Fibroblast of pulmonary artery (primary cell): ENCODE measurements around the gene NUDT5.
"Not testable (repeated sequence)": the region's sequence is repeated elsewhere in the genome, so short reads cannot be mapped to it uniquely, and the experiment has no call there.

Source experiments
- DNase-seq: peaks from one replicate; pipeline ENCODE4 v3.0.0-alpha.2; 2010; ENCODE audit warnings: low read depth
- H3K4me3 ChIP-seq: replicated peaks from 2 replicates; pipeline ENCODE4 v1.5.1; 2011; ENCODE audit warnings: low read depth, mild to moderate bottlenecking, control low read depth, low read length, moderate library complexity
- CTCF ChIP-seq: IDR thresholded peaks from 2 replicates; pipeline ENCODE4 v1.5.1; 2011; ENCODE audit warnings: mild to moderate bottlenecking, control low read depth, low read length, inconsistent platforms; ENCODE audit errors: missing control alignments

Gene NUDT5

GRCh38 chr10:12180221-12180974 is 15.3 kb downstream of the NUDT5 start:
- no peak overlapping the region for H3K4me3 ChIP-seq
- DNase-seq = no peak
- no peak for TF ChIP-seq CTCF

DNA sequence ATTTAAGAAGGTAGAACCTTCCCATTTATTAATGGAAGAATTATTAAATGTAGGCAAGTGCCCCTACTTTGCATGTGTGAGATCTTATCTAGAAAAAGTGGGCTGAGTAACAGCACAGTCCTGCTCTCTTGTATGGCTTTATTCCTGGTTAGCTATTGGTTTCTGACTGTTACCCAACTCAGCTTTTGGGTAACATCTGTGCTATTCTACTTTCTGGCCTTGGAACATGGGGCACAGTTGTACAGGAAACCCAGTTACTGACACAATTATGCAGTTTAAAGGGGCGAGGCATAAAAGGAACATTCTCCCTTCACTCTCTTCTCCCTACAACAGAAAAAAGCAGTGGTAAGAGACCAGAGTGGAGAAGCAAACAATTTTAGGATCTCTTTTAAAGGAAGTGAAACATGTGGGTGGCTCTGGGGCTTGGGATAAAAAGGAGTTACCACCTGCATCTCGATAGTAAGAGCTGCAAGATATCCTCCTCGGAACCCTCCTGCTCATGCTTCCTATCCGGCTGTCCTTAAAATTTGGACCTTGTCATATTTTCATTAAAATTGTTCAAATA is 16.0 kb downstream of the NUDT5 start:
- no peak overlapping the region for H3K4me3 ChIP-seq
- no peak for TF ChIP-seq CTCF
- no peak for DNase-seq

DNA sequence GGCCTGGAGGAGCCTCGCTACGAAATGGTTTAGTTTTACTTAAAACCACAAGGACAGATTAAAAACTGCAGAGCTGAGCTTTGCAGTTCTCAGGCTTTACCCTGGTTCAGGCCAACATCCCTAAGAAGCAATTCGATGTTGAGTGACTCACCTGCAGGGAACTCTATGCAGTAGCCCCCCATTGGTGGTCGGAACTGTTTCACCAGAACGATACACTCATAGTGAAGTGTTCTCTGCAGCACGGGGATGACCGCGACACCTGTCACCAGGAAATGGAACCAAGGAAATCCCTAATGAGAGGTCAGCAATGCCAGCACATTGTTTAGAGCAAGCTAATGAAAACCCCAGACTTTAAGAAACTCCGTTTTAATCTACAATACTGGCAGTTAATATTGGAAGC is 18.0 kb downstream of the NUDT5 start:
- no peak for TF ChIP-seq CTCF
- no peak for DNase-seq
- H3K4me3 ChIP-seq = no peak overlapping the region

DNA sequence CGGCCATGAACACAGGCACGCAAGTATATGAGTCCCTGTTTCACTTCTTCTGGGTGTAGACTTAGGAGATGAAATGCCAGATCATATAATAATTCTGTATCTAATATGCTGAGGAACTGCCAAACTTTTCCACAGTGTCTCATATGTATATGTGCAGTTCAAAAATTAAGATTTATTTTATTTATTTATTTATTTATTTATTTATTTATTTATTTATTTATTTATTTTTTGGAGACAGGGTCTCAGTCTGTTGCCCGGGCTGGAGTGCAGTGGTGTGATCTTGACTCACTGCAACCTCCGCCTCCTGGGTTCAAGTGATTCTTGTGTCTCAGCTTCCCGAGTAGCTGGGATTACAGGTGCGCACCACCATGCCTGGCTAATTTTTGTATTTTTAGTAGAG is 24.2 kb downstream of the NUDT5 start:
- not testable (repeated sequence) for H3K4me3 ChIP-seq, DNase-seq

DNA sequence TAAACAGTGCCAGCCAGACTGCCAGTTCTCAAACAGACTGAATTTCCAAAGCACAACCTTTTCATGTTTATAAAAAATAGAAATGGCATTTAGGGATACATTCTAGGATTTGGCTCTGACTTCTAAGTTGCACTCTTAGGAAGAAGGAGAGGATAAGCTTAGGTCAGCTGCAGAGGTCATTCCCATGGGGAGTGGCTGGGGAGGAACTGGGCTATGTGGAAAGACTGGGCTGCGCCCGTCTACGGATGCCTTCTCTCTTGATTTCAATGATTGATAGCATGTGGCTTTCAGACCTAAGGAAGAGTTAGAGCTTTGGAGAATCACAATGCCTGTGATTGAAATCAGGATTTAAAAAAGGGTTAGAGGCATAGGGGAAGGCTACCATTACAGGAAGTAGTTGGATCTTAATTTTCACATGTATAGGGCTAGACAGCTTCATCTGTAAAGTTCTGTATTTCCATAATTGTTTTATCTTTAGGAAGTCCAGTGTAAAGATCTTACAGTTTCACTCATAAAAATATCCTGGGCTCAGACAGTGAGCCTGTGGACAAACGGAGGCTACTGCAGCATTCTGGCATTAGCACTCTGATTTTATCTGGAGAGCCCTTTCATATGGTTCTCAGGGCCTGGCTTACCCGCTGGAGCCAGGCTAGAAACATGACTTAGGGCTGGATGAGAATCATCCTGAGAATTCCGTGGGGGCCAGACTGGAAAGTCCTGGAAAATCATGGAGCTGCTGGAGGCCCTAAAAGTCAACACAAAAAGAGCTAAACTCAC is 29.5 kb downstream of the NUDT5 start:
- no peak overlapping the region for H3K4me3 ChIP-seq
- no peak for DNase-seq
- no peak for TF ChIP-seq CTCF

- DNase-seq = no peak
- no peak overlapping the region for H3K4me3 ChIP-seq
- no peak for TF ChIP-seq CTCF
Measured at GRCh38 chr10:12165036-12165435, 30.7 kb downstream of the NUDT5 start.

- no peak for TF ChIP-seq CTCF
- no peak for DNase-seq
- no peak overlapping the region for H3K4me3 ChIP-seq
Measured at GRCh38 chr10:12164085-12164484, 31.6 kb downstream of the NUDT5 start.
